IPS-11a (cell line): ENCODE measurements around the gene GBX1.

Experiments
- H3K4me3 ChIP-seq: one replicate; pipeline ENCODE4 v1.5.1; 2013; ENCODE audit warnings: low read depth, low read length, control low read depth

GBX1 gene

DNA sequence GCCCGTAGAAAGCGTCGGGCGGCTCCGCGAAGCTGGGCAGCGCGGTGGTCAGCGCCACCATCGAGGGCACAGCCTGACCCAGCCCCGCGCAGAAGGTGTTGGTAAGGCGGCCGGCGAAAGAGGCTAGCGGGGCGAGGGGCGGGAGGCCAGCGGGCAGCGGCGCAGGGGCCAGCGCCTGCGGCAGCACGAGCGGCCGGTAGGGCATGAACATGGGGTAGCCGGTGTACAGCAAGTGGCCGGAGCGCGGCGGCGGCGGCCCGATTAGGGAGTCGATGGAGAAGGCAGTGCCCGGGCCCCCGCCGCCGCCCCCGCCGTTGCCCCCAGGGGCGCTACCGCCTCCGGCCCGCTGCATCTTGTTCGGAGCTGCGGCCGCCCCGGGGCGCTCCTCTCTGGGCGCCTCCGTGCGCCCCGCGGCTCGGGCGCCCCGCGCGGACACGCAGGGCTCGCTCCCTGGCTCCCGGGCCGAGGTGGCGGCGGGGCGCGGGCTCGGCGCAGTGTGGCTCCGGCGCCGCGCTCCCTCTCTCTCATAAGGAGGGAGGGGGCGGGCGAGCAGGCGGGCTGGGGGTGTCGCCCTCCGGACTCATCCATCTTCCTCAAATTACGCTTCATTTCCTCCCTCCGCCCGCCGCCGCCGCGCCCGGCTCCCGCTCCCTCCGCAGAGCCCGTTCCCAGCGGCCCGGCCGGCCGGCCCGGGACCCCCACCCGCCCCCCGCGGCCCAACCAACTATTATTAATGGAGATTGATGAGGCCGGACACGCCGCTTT lies at the start of gene GBX1:
GBX1 (minus strand) TSS at position 498 of the 765 bp plus-strand sequence; CDS start at position 352, 146 bp downstream.
- peak within 1 kb of the TSS; percentile 43 for H3K4me3 ChIP-seq

GRCh38 chr7:151215396-151215795 lies 47.9 kb upstream of the GBX1 start:
- no peak overlapping the region for H3K4me3 ChIP-seq

DNA sequence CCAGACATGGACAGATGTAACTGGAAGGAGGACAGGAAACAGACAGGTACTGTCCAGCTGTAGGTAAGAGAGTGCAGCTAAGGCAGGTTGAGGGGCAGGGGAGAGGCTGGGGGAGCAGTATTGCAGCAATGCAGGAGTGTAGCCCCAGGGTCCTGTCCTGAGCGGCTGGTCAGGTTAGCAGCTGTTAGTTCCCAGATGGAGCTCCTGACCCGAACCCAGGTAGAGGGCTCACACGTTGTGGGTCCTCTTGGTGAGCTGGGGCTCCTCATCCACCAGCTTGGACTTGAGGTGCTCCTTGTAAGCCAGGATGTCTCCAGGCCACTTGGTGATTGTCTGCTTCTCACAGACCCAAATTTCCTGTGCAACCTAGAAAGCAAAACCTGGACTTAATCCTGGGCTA lies 46.3 kb upstream of the GBX1 start:
- no peak overlapping the region for H3K4me3 ChIP-seq

DNA sequence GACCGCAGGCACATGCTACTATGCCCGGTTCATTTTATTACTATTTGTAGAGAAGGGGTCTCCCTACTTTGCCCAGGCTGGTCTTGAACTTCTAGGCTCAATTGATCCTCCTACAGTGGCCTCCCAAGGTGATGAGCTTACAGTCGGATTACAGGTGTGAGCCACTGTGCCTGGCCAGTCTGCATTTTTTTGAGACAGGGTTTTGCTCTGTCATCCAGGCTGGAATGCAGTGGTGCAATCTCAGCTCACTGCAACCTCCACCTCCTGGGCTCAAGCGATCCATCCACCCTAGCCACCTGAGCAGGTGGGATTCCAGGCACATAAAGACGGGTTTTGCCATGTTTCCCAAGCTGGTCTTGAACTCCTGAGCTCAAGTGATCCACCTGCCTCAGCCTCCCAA lies 45.1 kb upstream of the GBX1 start:
- H3K4me3 ChIP-seq, result no peak overlapping the region

- no peak overlapping the region for H3K4me3 ChIP-seq
Measured at GRCh38 chr7:151211155-151211772, 43.8 kb upstream of the GBX1 start.

DNA sequence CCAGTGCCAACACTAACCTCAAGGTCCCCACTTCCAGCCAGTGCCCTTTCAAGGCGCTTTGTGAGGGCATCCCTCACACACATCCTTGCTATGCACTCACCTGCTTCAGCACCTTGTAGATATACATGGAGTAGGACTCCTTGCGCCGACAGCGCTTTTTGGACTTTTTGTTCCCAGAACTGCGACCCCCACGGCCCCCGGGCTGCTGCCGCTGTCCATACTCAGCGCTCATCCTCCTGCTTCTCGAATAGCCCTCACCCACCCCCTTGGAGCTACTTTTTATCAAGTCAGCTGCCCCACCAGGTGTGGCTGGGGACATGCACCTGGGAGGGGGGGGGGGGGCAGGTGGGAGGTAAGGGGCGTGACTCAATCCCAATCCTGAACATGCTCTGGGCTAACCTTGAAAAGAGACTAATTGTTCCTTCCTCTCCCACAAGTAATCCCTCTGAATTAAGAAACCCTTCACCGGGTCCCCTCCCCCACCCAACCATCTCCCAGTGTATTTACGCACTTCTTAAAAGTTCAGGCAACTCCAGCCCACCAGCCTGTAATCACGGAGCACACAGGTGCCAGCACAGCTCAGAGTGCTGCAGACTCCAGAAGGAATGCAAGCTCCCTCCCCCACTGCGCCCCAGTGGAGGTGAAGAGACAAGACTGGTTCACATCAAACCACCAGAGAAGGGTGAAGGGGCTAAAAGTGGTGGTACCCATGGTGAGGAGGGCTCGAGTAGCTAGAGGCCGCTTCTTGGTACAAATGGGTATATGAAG lies 42.8 kb upstream of the GBX1 start, which contains the start of gene H2BK1:
H2BK1 (minus strand) TSS at position 402 of the 768 bp plus-strand sequence; CDS start at position 232, 170 bp downstream.
- H3K4me3 ChIP-seq, result no peak within 1 kb of the TSS

- H3K4me3 ChIP-seq, result no peak overlapping the region
Measured at GRCh38 chr7:151209588-151209987, 42.1 kb upstream of the GBX1 start.

DNA sequence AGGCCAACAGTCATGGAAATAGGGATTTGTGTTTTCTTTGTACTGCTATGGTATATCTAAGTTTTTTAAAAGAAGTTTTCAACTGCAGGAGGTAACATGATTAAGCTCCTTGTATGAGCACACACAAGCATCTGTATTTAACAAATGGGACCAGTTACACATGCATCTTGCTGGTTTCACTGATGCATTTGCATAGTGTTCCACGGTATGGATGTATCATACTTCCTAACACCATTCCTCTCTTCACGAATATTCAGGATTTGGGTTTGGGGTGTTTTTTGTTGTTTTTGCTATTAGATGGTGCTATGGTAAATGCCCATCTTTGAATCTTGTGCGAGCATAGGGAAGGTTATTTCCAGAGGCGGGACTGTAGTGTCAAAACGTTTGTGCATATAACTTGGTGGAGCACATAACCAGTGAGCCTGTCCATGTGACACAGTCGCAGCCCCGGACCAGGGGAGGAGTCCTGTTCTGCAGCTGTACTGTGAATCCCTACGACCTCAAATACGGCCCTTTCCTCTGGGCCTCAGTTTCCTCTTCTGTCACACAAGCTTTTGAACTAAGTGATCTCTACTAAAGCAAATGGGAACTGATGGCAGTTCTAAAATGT lies 40.9 kb upstream of the GBX1 start:
- H3K4me3 ChIP-seq, result no peak overlapping the region

DNA sequence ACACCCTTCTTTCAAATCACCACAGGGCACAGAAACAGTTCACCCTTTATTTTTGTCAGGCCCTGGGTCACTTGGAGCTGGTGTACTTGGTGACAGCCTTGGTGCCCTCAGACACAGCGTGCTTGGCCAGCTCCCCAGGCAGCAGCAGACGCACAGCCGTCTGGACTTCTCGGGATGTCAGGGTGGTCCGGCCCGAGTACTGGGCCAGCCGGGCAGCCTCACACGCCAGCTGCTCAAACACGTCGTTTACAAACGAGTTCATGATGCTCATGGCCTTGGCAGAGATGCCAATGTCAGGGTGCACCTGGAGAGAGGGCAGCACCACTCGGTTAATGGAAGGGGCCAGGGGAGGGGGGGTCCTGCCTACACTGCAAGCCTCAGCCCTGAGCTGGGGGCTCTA lies 40.3 kb upstream of the GBX1 start:
- H3K4me3 ChIP-seq, result no peak overlapping the region

DNA sequence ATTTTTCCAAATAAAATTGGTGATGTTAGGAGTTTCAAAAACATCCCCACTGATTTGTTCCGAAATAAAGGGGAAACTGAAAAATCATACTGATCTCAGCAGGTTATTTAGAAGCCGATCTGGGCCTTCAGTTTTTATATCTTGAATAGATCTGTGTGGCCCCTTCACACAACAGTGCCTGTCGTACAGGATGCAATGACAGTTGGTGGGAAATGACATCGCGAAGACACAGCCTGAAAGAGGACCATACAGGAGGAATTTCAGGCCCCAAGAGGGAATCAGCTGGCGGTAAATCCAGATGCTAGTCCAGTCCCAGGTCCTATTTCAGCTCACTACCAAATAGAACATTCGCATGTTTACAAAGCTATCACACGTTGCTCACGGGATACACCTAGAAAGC lies 39.8 kb upstream of the GBX1 start:
- H3K4me3 ChIP-seq, result no peak overlapping the region

DNA sequence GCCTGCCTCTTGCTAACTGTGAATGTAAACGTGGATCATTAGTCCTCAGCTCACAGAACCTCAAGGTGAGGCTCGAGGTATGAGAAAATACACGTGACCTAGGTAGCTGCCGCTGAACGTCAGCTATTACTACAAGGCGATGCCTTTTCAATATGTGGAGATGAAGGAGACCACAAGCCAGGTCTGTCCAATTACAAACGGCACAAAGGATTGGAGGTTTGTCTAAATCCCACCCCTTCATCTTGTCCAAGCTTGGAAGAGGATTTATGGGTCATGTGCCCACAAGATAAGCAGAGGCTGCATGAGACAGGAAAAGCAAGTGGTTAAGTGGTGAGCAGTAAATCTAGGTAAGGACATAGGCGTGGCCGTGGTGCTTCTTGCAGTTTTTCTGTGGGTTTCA lies 39.4 kb upstream of the GBX1 start:
- no peak overlapping the region for H3K4me3 ChIP-seq

- no peak overlapping the region for H3K4me3 ChIP-seq
Measured at GRCh38 chr7:151205730-151206129, 38.2 kb upstream of the GBX1 start.

DNA sequence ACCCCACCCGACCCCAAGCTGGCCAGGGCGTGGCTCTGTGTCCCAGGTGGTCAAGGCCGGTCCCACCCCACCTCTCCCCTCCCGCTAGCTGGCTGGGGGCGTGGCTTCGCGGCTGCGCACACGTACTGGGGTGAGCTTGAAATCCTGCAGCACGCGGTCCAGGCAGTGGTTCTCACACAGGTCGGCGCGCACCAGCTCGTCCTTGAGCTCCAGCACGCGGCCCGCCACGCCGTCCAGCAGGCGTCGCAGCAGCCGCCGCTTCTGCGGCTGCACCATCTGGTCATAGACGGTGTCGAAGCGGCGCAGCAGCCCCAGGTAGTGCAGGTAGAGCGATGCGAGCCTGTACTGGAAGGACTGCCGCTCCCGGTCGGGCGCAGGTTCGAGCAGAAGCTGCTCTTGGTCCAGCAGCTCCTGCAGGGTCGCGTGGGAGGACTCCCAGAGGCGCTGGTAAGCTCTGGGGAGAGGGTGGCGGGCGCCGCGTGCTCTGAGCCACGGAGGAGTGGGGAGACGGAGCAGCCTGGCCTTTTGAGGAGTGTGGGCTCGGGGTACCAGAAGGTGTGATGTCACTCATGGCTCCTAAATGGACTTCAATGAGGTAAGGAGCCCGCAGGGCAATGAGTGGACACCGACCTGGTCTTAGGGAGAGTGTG lies 37.0 kb upstream of the GBX1 start:
- H3K4me3 ChIP-seq, result no peak overlapping the region

- H3K4me3 ChIP-seq, result no peak overlapping the region
Measured at GRCh38 chr7:151202836-151203235, 35.3 kb upstream of the GBX1 start.

- no peak overlapping the region for H3K4me3 ChIP-seq
Measured at GRCh38 chr7:151201751-151202150, 34.3 kb upstream of the GBX1 start.

DNA sequence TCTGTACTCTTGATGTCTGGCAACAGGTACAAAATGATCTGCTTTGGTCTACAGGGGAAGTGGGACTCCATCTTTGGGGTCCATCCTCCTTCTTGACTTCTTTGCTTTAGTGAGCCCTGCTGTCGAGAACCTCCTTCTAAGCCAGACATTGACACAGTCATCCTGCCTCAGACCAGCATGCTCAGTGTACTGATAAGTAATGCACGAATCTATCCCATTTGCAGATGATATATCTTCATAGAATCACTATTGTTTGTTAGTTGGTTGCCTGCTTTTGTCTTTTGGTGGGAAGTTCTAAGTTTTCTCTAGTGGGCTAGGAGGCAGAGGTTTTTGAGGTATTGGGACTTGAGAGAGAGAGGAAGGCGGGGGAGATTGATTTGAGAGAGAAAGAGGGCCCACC lies 33.9 kb upstream of the GBX1 start:
- H3K4me3 ChIP-seq, result no peak overlapping the region

DNA sequence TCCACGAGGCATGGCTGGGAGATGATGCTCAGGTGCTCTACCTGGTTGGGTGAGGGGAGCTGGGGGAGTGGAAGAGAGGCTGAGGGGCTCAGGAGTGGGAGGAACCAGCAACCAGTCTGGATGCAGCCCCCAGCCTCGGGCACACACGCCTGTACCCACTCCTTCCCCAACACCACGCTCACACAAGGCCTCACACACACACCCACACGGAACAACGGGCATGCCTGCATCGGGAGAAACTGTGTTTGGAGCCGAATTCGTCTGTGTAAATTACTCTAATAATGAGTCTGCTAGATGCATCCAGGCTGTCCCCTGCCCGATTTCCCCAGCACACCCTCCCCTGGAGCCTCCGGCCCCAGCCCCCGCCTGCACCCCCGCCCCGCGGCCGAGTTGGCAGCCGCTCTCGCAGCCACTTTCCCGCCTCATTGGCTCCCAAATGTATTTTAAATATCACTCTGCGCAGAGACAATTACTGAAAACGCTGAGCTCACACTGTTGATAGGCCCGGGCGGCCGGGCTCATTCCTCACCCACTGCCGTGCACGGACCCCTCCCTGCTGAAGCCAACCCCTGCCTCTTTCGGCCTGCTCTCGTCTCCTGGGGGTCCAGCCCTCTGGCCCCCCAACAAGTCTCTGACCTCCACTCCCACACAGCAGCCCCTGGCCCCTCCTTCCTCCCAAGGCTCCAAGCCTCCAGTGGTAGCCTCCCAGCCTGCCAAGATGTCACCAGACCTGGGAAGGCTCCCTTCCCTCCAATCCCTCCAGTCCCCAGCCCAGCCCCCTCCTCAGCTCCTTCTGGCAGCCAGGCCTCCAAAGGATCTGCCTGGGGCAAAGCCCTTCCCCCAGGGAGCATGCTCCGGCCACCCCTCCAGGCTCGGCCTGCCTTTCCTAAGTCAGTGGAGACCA lies 31.7 kb upstream of the GBX1 start:
- H3K4me3 ChIP-seq, result no peak overlapping the region

GRCh38 chr7:151197932-151198331 lies 30.4 kb upstream of the GBX1 start:
- no peak overlapping the region for H3K4me3 ChIP-seq

- H3K4me3 ChIP-seq, result no peak overlapping the region
Measured at GRCh38 chr7:151195616-151196450, 28.3 kb upstream of the GBX1 start.
